Stimulated activated naive B cell treated with anti-CD40 and anti-IgM and Interleukin-4, amounts not matched to agents 10 μg/mL and 1 μg/mL and 100 μg/mL, for 72 hours (primary cell): ENCODE data around the gene GABBR2.
A peak's percentile ranks its signal among the peaks of the same experiment; 100 is the strongest.
"Not testable (repeated sequence)": the region's sequence is repeated elsewhere in the genome, so short reads cannot be mapped to it uniquely, and the experiment has no call there.

Experiments used
- ATAC-seq, 2 donors: fragments of 150-1000 bp; cut with Tn5 transposase; replicated peaks; 2 replicates each; pipeline ENCODE4 v1.10.0; 2021; ENCODE audit warnings: moderate library complexity in 1 of 2
- DNase-seq: peaks from one replicate; pipeline ENCODE4 v3.0.0; 2021
- H3K27ac Mint-ChIP-seq: one replicate; pipeline ENCODE4 v1.8.0; 2022; ENCODE audit warnings: mild to moderate bottlenecking, mixed read lengths
- H3K27me3 Mint-ChIP-seq, 2 donors: one replicate each; pipeline ENCODE4 v1.8.0; 2022; ENCODE audit warnings: mixed read lengths in 2 of 2
- H3K36me3 Mint-ChIP-seq, 2 donors: one replicate each; pipeline ENCODE4 v1.8.0; 2022; ENCODE audit warnings: mixed read lengths in 2 of 2, mild to moderate bottlenecking in 1 of 2
- H3K4me1 Mint-ChIP-seq, 2 donors: one replicate each; pipeline ENCODE4 v1.8.0; 2022; ENCODE audit warnings: mixed read lengths in 2 of 2, mild to moderate bottlenecking in 1 of 2
- H3K4me3 Mint-ChIP-seq, 2 donors: one replicate each; pipeline ENCODE4 v1.8.0; 2022; ENCODE audit warnings: mild to moderate bottlenecking in 2 of 2, mixed read lengths in 2 of 2, moderate library complexity in 1 of 2
- H3K9me3 Mint-ChIP-seq, 2 donors: one replicate each; pipeline ENCODE4 v1.8.0; 2022; ENCODE audit warnings: mixed read lengths in 2 of 2, mild to moderate bottlenecking in 1 of 2

The GABBR2 gene

GRCh38 chr9:98270284-98270683 is 438.5 kb downstream of the GABBR2 start:
- peaks cover 63 to 71% of the 10 kb centered on the region in 2 donors for H3K27me3 Mint-ChIP-seq
- ATAC-seq, H3K4me3 Mint-ChIP-seq, H3K4me1 Mint-ChIP-seq, H3K36me3 Mint-ChIP-seq, DNase-seq, H3K27ac Mint-ChIP-seq, H3K9me3 Mint-ChIP-seq: not testable (repeated sequence)

GRCh38 chr9:98269652-98270051 is 439.1 kb downstream of the GABBR2 start:
- not testable (repeated sequence) for ATAC-seq, H3K36me3 Mint-ChIP-seq

GRCh38 chr9:98267556-98267955 is 441.2 kb downstream of the GABBR2 start:
- peak overlapping the region; percentile 59 for H3K27ac Mint-ChIP-seq
- DNase-seq, ATAC-seq, H3K9me3 Mint-ChIP-seq, H3K4me3 Mint-ChIP-seq, H3K36me3 Mint-ChIP-seq, H3K4me1 Mint-ChIP-seq: not testable (repeated sequence)
- peaks cover 45 to 49% of the 10 kb centered on the region in 2 donors for H3K27me3 Mint-ChIP-seq

More at GRCh38 chr9:98269652-98270051, 439.1 kb downstream of the GABBR2 start:
- peaks cover 59 to 64% of the 10 kb centered on the region in 2 donors for H3K27me3 Mint-ChIP-seq
- H3K27ac Mint-ChIP-seq, DNase-seq, H3K4me1 Mint-ChIP-seq, H3K4me3 Mint-ChIP-seq, H3K9me3 Mint-ChIP-seq: not testable (repeated sequence)

- ATAC-seq (no peak), DNase-seq (no peak)
- no peaks in the 10 kb centered on the region for H3K9me3 Mint-ChIP-seq
- peaks cover 26 to 30% of the 10 kb centered on the region in 2 donors for H3K27me3 Mint-ChIP-seq
- no peaks in the 10 kb centered on the region for H3K36me3 Mint-ChIP-seq
- H3K4me1 Mint-ChIP-seq, result no peaks in the 10 kb centered on the region
- no peak overlapping the region for H3K27ac Mint-ChIP-seq
- H3K4me3 Mint-ChIP-seq, result no peak overlapping the region
Measured at GRCh38 chr9:98264516-98264915, 444.2 kb downstream of the GABBR2 start.

- Mint-ChIP-seq H3K9me3 (no peaks in the 10 kb centered on the region), H3K4me3 (no peak overlapping the region), H3K27me3 (peaks cover 18 to 22% of the 10 kb centered on the region in 2 donors), H3K36me3 (no peaks in the 10 kb centered on the region), H3K4me1 (no peaks in the 10 kb centered on the region), H3K27ac (no peak overlapping the region)
- DNase-seq, result peak; percentile 69
- ATAC-seq, result peak; percentile 99 to 100
Measured at GRCh38 chr9:98263482-98264357, 445.0 kb downstream of the GABBR2 start.

- Mint-ChIP-seq H3K27me3 (peaks cover 12 to 15% of the 10 kb centered on the region in 2 donors), H3K36me3 (no peaks in the 10 kb centered on the region), H3K4me3 (no peak overlapping the region), H3K27ac (no peak overlapping the region), H3K4me1 (no peaks in the 10 kb centered on the region), H3K9me3 (no peaks in the 10 kb centered on the region)
- DNase-seq, result no peak
- no peak for ATAC-seq
Measured at GRCh38 chr9:98263080-98263479, 445.7 kb downstream of the GABBR2 start.

GRCh38 chr9:98262056-98262455 is 446.7 kb downstream of the GABBR2 start:
- Mint-ChIP-seq H3K9me3 (no peaks in the 10 kb centered on the region), H3K4me1 (no peaks in the 10 kb centered on the region), H3K27ac (no peak overlapping the region), H3K4me3 (no peak overlapping the region), H3K27me3 (peaks cover 2 to 8% of the 10 kb centered on the region in 2 donors), H3K36me3 (no peaks in the 10 kb centered on the region)
- DNase-seq (no peak), ATAC-seq (no peak)

- Mint-ChIP-seq H3K36me3 (no peaks in the 10 kb centered on the region), H3K9me3 (no peaks in the 10 kb centered on the region), H3K27me3 (peaks cover 0 to 8% of the 10 kb centered on the region in 2 donors), H3K4me1 (peaks cover 3 to 7% of the 10 kb centered on the region in 2 donors), H3K4me3 (no peak overlapping the region), H3K27ac (no peak overlapping the region)
- DNase-seq, result no peak
- no peak for ATAC-seq
Measured at GRCh38 chr9:98260635-98261034, 448.1 kb downstream of the GABBR2 start.

- no peaks in the 10 kb centered on the region for H3K36me3 Mint-ChIP-seq
Measured at GRCh38 chr9:98259791-98260190, 448.9 kb downstream of the GABBR2 start.

GRCh38 chr9:98256756-98257155 is 452.0 kb downstream of the GABBR2 start:
- Mint-ChIP-seq H3K27me3 (no peaks in the 10 kb centered on the region), H3K27ac (peak overlapping the region; percentile 99), H3K4me3 (peak overlapping the region; percentile 89 to 97), H3K4me1 (peaks cover 5 to 11% of the 10 kb centered on the region in 2 donors), H3K36me3 (no peaks in the 10 kb centered on the region), H3K9me3 (no peaks in the 10 kb centered on the region)
- ATAC-seq (no peak), DNase-seq (no peak)

More at GRCh38 chr9:98259791-98260190, 448.9 kb downstream of the GABBR2 start:
- Mint-ChIP-seq H3K27me3 (peaks cover 0 to 5% of the 10 kb centered on the region in 2 donors), H3K9me3 (no peaks in the 10 kb centered on the region), H3K4me3 (no peak overlapping the region), H3K27ac (no peak overlapping the region), H3K4me1 (peaks cover 5 to 9% of the 10 kb centered on the region in 2 donors)
- DNase-seq (no peak), ATAC-seq (no peak)

GRCh38 chr9:98255578-98256296 is 453.0 kb downstream of the GABBR2 start, which contains the start of gene TBC1D2:
Gene TBC1D2, minus strand, starts transcription at chr9:98255649. Its CDS starts 108 bp downstream, at chr9:98255541.
- H3K36me3 Mint-ChIP-seq, result no peaks in the 10 kb centered on the region
- peaks cover 5 to 11% of the 10 kb centered on the region in 2 donors for H3K4me1 Mint-ChIP-seq
- DNase-seq (peak; percentile 93), ATAC-seq (peak; percentile 84 to 88)
- peak within 1 kb of the TSS; percentile 99 for H3K27ac Mint-ChIP-seq
- H3K9me3 Mint-ChIP-seq, result no peaks in the 10 kb centered on the region
- H3K4me3 Mint-ChIP-seq, result peak within 1 kb of the TSS; percentile 89 to 97
- H3K27me3 Mint-ChIP-seq, result no peaks in the 10 kb centered on the region

GRCh38 chr9:98255061-98255577 is 453.6 kb downstream of the GABBR2 start:
- Mint-ChIP-seq H3K36me3 (peaks cover 2 to 3% of the 10 kb centered on the region in 2 donors), H3K4me3 (peak overlapping the region; percentile 89 to 97), H3K27me3 (no peaks in the 10 kb centered on the region), H3K9me3 (no peaks in the 10 kb centered on the region), H3K4me1 (peaks cover 5 to 11% of the 10 kb centered on the region in 2 donors), H3K27ac (peak overlapping the region; percentile 99)
- ATAC-seq (peak; percentile 35 to 36), DNase-seq (no peak)

GRCh38 chr9:98254228-98255060 is 454.3 kb downstream of the GABBR2 start:
- peak overlapping the region; percentile 89 to 97 for H3K4me3 Mint-ChIP-seq
- H3K27me3 Mint-ChIP-seq, result no peaks in the 10 kb centered on the region
- ATAC-seq, result no peak
- peak overlapping the region; percentile 99 for H3K27ac Mint-ChIP-seq
- peaks cover 5 to 11% of the 10 kb centered on the region in 2 donors for H3K4me1 Mint-ChIP-seq
- H3K9me3 Mint-ChIP-seq, result no peaks in the 10 kb centered on the region
- H3K36me3 Mint-ChIP-seq, result peaks cover 4 to 6% of the 10 kb centered on the region in 2 donors
- DNase-seq, result no peak
